Medulla oblongata (tissue), 1 donor: ENCODE results near the gene ALDH3B1.
A peak's percentile ranks its signal among the peaks of the same experiment; 100 is the strongest.

Source experiments
- DNase-seq: peaks from one replicate; pipeline ENCODE4 v3.0.0-alpha.2; 2015; ENCODE audit errors: extremely low spot score

The ALDH3B1 gene

GRCh38 chr11:68012843-68013610 is 2.9 kb downstream of the ALDH3B1 start:
- DNase-seq, result peak; percentile 44

DNA sequence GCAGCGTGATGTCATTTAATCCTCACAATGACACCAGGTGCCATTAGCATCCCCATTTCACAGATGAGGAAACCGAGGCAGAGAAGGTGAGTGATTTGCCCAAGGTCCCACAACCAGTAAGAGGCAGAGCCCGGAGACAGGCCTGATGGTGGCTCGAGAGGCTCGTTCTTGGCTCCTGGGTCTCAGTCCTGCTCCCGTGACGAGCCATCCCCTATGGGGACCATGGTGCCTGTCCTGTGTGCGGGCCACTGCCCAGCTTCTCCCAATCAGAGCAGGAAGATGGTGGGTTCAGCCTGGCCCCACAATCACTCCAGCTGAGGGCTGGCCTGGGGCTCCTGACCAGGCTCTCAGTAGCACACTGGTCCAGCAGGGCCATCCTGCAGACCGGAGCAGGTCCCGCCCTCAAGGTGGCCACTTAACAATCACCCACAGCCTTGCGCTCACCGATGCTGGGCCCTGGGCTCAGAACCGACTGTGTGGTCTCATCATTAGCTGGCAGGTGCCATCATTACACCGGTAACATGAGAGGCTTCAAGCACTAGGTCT is 3.6 kb downstream of the ALDH3B1 start:
- no peak for DNase-seq

- DNase-seq, result no peak
These were observed 4.2 kb downstream of the ALDH3B1 start for GRCh38 chr11:68014157-68014946.

DNA sequence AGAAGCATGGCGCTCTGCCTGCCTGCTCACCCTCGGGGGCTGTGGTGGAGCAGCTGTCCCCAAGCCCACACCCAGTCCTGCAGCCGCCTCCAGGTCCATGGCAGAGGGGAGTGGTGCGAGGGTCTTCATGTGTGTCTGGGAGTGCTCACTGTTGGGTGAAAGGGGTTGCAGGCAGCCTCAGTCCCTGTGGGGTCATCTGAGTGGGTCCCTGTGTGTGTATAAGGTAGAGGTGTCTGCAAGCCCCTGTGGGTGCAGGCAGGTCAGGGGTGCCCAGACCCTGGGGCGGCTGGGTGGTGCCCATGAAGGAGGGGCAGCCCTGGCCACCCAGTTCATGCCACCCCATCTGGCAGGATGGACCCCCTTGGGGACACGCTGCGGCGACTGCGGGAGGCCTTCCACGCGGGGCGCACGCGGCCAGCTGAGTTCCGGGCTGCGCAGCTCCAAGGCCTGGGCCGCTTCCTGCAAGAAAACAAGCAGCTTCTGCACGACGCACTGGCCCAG is 4.9 kb downstream of the ALDH3B1 start:
- DNase-seq, result no peak

DNA sequence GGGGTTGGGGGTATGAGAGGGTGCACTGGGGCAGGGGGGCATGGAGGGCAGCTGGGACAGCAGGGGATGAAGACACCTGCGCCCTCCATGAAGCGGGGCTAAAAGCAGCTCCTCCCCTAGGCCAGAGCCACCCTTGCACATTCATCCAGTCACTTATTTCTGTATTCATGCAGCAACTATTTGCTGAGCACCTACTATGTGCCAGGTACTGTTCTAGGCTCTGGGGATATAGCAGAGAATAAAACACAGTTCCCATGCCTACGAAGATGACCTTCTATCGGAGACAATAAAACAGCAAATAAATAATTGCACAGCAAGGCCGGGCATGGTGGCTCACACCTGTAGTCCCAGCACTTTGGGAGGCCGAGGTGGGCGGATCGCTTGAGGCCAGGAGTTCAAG is 5.3 kb downstream of the ALDH3B1 start:
- DNase-seq, result no peak

- DNase-seq, result no peak
These were observed 6.2 kb downstream of the ALDH3B1 start for GRCh38 chr11:68016161-68016903.

DNA sequence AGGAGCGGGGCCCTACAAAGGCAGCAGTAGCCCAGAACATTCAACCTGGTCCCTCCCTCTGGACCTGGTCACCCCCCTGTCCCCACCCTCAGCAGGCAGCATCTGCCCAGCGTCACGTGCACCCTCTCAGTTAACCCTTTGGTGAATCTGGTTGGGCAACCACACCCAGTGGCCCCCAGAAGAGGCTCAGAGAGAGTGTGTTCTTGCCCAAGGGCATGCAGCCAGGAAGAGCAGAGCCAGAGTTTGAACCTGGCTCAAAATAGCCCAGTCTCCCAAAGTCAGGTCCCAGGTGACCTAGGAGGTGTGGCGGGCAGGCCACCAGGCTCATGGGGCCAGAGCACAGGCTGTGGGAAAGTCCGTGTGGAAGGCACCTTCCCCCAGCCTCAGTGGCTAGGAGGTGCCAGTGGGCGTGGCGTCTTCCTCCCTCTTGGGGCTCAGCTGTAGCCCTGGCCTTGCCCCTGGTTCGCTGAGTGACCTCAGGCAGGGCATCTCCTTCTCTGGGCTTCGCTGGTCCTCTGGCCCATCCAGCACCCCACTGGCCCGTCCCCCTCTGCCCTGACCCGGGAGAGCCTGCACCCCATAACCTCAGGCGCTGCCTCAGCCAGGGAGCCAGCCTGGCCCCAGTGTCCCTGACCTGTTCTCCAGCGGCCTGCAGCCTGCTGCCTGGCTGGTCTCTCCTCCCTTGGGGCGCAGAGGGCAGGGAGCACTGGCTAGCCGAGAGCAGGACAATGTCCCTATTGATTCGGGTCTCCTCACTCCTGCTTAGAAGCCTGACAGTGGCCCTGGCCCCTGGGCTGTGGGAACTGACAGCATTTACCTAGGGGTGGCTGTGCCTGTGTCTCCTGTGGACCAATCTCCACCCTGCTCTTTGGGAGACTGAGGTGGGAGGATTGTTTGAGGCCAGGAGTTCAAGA is 7.0 kb downstream of the ALDH3B1 start:
- DNase-seq, result peak; percentile 75

GRCh38 chr11:68017980-68018729 is 8.0 kb downstream of the ALDH3B1 start:
- no peak for DNase-seq

DNA sequence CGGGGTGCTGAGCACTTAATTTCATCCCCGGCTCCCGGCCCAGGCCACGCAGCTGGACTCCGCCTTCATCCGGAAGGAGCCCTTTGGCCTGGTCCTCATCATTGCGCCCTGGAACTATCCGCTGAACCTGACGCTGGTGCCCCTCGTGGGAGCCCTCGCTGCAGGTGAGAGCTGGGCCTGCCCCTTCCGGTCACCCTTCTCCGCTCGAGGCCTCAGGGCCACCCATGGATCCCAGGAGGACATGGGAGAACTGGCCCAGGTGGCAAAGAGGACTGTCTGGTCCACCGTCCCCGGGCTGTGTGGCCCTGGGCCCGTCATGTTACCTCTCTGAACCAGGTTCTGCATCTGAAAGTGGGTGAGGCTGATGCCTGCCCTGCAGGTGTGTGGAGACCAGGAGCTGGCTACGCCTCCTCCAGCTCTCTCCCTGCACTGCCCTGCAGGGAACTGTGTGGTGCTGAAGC is 8.6 kb downstream of the ALDH3B1 start:
- DNase-seq, result no peak

DNA sequence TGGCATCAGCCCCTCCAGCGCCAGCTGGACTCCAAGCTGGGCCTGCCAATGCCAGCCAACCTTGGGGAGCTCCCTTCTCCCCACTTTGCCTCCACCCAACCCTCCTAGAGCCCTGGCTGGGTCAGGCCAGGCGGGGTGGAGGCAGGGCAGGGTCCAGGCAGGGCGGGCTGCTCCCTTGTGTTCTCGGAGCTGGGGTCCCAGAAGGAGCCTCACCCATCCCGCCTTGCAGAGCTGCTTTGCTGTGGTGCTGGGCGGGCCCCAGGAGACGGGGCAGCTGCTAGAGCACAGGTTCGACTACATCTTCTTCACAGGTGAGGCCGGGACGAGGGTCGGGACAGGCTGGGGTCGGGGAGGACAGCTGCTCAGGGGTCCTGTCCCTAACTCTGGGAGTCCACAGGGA is 9.4 kb downstream of the ALDH3B1 start:
- DNase-seq, result no peak

DNA sequence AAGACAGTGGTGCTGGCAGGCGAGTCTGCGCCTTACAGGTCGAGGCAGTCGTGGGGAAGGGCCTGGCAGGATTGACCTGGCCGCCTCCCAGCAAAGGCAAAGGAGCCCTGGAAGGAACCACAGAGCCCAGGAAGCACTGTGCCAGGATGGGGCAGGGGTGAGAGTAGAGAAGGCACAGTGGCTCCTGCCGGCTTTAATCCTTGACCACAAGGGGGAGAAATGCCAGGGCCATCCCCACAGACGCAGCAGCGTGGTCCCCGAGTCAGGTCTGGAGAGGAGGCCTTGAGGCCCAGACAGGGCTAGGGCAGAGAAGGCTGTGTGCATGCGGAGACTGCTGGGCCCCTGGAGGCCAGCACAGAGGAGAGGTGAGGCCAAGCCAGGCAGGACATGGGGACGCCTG is 10.4 kb downstream of the ALDH3B1 start:
- no peak for DNase-seq

DNA sequence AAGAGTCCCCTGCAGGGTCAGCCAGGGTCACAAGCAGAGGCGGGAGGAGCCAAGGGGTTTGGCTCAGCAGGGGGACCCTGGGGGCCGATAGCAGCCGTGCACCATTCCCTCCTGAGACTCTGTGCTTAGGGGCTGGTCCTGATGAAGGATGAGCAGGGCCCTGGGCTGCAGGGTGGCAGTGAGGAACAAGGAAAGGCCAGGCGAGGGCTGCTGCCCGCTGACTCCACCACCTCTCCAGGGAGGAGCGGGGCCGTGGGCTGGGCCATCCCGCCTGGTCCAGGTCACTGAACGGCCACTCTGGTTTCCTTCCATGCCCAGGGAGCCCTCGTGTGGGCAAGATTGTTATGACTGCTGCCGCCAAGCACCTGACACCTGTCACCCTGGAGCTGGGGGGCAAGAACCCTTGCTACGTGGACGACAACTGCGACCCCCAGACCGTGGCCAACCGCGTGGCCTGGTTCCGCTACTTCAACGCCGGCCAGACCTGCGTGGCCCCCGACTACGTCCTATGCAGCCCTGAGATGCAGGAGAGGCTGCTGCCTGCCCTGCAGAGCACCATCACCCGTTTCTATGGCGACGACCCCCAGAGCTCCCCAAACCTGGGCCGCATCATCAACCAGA is 11.2 kb downstream of the ALDH3B1 start:
- no peak for DNase-seq

- no peak for DNase-seq
These were observed 12.4 kb downstream of the ALDH3B1 start for GRCh38 chr11:68022531-68022930.

- no peak for DNase-seq
These were observed 14.4 kb downstream of the ALDH3B1 start for GRCh38 chr11:68024508-68024907.

DNA sequence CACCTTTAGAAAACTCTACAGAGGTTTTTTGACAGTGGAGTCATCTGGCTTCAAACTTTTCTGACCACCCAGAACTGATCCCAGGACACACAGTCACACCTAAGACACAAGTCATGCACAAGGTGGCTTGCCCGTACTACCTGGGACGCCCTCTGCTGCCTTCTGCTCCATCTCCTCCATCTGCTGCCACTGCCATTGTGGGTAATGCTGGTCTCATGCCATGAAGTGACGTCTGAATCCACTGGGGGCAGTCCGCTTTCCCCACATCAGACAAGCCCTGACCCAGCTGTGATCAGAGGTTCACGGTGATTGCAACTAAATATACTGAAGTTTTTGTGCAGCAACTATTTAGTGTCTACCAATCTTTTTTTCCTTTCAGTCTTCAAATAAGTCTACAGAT is 14.9 kb downstream of the ALDH3B1 start:
- DNase-seq, result no peak

DNA sequence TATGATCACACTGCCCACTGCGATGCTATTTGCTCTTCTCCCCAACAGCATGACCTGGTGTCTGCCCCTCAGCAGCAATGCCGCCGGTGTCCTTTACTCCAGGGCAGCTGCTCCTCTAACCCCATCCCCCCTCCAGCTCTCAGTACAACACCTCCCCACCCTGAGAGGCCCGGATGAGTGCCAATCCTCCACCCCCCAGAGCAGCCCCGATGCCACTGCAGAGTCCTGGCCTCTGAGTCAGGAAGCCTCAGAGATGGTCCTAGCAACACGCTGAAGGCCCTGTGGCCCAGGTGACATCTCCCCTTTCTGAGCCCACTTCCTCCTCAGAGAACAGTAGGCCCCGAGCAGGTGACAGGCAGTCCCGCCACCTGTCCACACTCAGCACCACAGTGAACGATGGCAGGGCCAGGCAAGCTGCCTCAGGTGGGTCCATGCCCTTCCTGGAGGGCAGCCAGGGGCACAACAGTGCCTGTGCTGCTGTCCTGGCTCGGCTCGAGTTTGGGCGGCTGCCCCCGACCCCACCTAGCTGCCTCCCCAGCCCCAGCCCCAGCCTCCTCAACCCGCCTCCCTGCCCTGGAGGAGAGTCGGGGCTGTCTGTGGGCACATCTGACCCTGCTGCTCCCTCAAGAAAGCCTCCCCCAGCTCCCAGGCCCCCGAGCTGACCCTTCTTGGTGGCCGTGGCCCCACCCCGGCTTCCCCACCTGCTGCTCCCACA is 16.4 kb downstream of the ALDH3B1 start:
- DNase-seq, result no peak

- DNase-seq, result no peak
These were observed 17.5 kb downstream of the ALDH3B1 start for GRCh38 chr11:68027667-68028066.

- no peak for DNase-seq
These were observed 18.8 kb downstream of the ALDH3B1 start for GRCh38 chr11:68028802-68029545.
